ENCODE data around the gene RSPH1.

GRCh38 chr21:42481169-42481568, 14.9 kb downstream of the RSPH1 start:
- TF ChIP-seq, protein P1, sequence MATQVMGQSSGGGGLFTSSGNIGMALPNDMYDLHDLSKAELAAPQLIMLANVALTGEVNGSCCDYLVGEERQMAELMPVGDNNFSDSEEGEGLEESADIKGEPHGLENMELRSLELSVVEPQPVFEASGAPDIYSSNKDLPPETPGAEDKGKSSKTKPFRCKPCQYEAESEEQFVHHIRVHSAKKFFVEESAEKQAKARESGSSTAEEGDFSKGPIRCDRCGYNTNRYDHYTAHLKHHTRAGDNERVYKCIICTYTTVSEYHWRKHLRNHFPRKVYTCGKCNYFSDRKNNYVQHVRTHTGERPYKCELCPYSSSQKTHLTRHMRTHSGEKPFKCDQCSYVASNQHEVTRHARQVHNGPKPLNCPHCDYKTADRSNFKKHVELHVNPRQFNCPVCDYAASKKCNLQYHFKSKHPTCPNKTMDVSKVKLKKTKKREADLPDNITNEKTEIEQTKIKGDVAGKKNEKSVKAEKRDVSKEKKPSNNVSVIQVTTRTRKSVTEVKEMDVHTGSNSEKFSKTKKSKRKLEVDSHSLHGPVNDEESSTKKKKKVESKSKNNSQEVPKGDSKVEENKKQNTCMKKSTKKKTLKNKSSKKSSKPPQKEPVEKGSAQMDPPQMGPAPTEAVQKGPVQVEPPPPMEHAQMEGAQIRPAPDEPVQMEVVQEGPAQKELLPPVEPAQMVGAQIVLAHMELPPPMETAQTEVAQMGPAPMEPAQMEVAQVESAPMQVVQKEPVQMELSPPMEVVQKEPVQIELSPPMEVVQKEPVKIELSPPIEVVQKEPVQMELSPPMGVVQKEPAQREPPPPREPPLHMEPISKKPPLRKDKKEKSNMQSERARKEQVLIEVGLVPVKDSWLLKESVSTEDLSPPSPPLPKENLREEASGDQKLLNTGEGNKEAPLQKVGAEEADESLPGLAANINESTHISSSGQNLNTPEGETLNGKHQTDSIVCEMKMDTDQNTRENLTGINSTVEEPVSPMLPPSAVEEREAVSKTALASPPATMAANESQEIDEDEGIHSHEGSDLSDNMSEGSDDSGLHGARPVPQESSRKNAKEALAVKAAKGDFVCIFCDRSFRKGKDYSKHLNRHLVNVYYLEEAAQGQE (IDR thresholded peaks at IDR 0.05; ENCODE audit: low read depth, low read length) = no peak
- no peak for TF ChIP-seq CTCF (IDR thresholded peaks at IDR 0.05)
- TF ChIP-seq RXRA (IDR thresholded peaks at IDR 0.05; ENCODE audit: borderline replicate concordance, low read depth) = no peak
- TF ChIP-seq GATA2 (CRISPR knock-in tag; IDR thresholded peaks at IDR 0.05) = no peak
- TF ChIP-seq EP300 (IDR thresholded peaks at IDR 0.05; ENCODE audit: borderline replicate concordance in 1 of 2, low read depth in 1 of 2, low read length in 1 of 2) = no peak
- no peak for TF ChIP-seq GABPA (IDR thresholded peaks at IDR 0.05; ENCODE audit: low read depth)
- TF ChIP-seq MAX (IDR thresholded peaks at IDR 0.05; ENCODE audit: low read depth) = no peak
- no peak for TF ChIP-seq POLR2AphosphoS5 (IDR thresholded peaks at IDR 0.05; ENCODE audit: low read depth, low read length)
- TF ChIP-seq ELF1 (IDR thresholded peaks at IDR 0.05) = no peak
- no peak for TF ChIP-seq MXI1 (IDR thresholded peaks at IDR 0.05; ENCODE audit: low read depth, low read length)
